NCI-H69 (cell line): ENCODE data around the gene MTHFD2.
"Not testable (repeated sequence)": the region's sequence is repeated elsewhere in the genome, so short reads cannot be mapped to it uniquely, and the experiment has no call there.

Source experiments
- DNase-seq: peaks from one replicate; lab custom pipeline; 2025; lab: John Stamatoyannopoulos, UW

MTHFD2 gene

GRCh38 chr2:74229865-74230264, 31.4 kb downstream of the MTHFD2 start:
- DNase-seq = not testable (repeated sequence)

DNA sequence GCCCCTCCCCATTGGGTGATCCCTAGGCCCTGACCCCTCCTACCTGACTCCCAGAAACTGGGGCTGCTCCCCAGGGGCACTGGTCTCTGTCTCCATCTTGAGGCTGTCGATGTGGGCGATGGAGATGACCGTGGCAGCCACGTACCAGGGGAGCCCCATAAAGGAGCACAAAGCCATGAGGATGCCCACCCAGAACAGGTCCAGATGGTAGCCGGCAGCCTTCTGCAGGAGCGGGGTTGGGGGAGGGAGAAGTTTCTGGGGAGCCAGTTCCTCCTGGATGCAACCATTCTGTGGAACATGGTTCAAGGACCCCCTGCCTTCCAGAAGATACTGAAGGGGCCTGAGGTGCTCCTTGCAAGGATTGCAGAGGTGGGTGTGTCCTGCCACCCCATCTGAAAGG, 34.0 kb downstream of the MTHFD2 start:
- DNase-seq = no peak

DNA sequence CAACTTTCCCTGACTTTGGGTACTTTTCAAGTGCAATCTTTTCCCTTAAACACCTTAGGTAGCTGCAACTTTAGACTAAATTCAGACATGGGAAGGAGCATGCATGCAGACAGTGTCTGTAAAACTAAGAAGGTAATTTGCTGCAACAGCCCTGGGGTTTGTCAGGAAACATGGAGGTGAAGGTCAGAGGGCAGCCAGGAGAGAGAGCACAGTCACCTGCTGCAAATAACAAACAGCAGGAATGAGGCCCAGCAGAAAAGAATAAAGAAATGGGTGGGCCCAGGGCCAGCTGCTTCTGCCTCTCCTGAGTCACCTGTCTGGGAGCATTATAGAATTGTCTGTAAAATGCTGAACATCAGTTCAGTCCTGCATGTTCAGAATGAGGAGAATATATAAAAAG, 35.2 kb downstream of the MTHFD2 start:
- peak; percentile 62 for DNase-seq

GRCh38 chr2:74235041-74235440, 36.6 kb downstream of the MTHFD2 start:
- no peak for DNase-seq

DNA sequence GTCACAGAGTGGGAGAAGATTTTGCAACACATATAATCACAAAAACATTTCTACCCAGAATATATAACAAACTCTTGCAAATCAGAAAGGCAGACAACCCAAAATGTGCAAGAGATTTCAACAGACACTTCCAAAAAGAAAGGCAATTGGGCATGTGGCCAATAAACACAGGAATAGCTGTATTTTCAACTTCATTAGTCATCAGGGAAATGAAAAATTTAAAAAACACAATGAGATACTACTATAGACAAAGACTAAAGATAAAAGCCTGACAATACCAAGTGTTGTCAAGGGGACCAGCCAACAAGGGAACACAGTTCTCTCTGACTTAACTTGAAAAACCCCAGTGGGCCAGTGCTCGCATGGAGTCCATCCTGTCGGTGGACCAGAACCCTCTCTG, 40.5 kb downstream of the MTHFD2 start:
- no peak for DNase-seq

DNA sequence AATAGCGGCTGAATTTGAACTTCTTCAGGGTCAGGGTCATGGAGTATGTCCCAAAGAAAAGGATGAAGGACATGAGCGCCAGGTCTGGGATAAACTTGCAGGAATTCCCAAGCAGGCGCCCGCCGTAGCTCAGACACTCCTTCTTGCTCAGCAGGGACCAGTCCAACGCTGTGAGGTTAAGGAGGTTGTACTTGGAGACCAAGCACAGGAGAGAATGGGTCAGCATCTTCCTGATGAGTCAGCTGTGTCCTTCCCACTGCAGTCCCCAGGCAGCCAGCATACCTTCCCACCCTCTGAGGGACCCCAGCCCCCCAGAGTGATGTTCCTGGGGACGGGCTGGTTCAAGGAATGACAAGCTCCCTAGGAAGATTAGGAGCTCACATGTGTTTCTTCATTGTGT, 40.9 kb downstream of the MTHFD2 start:
- DNase-seq = no peak

- no peak for DNase-seq
These were observed 44.1 kb downstream of the MTHFD2 start for GRCh38 chr2:74242354-74243071.

- DNase-seq = no peak
These were observed 45.9 kb downstream of the MTHFD2 start for GRCh38 chr2:74244286-74244685.

DNA sequence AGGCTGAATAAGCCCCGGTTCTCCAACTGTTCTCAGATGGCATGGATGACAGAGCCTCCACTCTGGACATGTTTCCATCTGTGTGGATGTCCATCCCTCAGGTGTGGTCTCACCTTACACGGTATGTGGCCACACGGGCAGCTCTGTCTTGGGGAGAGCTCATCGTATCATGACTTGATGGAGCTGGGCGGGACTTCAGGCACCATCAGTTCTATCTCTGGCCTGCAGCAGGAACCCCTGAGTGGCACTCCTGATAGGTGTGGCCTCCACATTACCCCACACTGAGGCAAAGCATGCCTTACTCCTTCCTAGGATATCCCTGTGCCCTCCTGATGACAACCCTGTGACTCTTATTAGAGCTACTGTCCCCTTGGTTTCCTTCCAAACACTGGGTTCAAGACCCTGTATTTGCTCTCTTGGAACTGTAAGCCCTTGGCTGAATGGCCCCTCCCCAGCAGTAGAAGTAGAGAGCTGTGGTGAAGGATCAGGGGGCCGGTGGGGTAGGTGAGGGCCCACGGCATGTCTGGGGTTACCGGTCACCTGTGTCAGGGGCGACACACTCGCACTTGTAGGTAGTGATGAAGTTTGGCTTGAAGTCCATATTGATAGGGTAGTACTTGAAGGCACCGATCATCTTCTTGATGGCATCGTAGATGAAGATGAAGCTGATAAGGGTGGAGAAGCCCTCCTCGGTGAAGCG, 48.2 kb downstream of the MTHFD2 start:
- DNase-seq = no peak

GRCh38 chr2:74249406-74250122, 51.1 kb downstream of the MTHFD2 start:
- DNase-seq = peak; percentile 30

- peak; percentile 45 for DNase-seq
These were observed 51.8 kb downstream of the MTHFD2 start for GRCh38 chr2:74250189-74250631.

DNA sequence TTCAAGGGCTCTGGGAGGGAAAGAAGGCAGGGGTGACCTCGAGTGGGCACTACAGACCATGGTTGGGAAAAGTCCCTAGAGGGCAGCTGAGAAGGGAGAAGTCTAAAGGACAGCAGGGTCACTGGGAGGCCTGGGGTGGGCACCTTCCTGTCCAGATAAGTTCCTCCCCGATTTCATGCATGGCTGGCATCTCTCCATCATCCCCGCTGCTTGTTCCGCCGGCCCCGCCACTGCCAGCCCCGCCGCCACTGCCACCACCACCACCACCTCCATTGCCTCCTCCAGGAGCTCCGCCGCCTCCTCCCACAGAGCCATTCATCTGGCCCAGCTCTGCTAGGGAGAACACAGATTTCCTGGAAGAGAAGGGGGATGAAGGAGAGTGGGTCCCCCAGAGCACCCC, 53.6 kb downstream of the MTHFD2 start:
- DNase-seq = no peak

- DNase-seq = no peak
These were observed 54.4 kb downstream of the MTHFD2 start for GRCh38 chr2:74252862-74253261.

- no peak for DNase-seq
These were observed 55.0 kb downstream of the MTHFD2 start for GRCh38 chr2:74253306-74253970.

DNA sequence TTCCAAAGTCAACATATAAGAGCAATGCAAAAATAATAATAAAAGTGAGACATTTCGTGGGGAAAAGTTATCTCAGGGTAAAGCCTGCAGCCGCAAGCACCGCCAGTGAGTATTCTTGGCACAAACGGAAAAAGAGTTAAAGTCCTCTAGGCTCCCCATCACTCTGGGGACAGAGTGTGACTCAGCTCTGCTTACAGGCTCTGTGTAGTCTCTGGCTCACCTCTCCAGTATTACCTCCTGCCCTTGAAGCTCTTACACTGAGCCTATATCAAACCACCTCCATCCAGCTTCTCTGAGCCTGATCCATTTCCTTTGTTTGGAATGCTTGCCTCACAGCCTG, 55.5 kb downstream of the MTHFD2 start:
- no peak for DNase-seq

GRCh38 chr2:74255660-74256213, 57.3 kb downstream of the MTHFD2 start:
- DNase-seq = no peak

- DNase-seq = peak; percentile 9
These were observed 60.8 kb downstream of the MTHFD2 start for GRCh38 chr2:74259191-74259590.

GRCh38 chr2:74259733-74260132, 61.3 kb downstream of the MTHFD2 start:
- DNase-seq = no peak

DNA sequence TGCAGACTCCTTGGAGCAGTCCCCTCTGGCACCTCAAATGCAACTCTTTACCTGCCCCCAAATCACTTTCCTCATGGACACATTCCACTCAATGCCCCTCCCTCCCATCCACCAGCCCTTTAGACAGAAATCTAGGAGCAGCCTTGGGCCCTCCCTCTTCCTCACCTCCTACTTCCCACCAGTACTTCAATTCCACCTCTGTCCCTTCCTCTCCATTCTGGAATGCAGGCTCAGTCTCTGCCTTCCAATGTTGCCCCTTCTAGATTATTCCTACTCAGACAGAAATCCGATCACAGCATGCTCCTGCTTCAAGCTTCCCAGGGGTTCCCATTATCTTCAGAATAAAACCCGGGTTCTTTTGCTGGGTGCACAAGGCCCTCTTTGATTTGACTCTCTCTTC, 62.1 kb downstream of the MTHFD2 start:
- DNase-seq = no peak

GRCh38 chr2:74261204-74261864, 62.9 kb downstream of the MTHFD2 start:
- peak; percentile 55 for DNase-seq

DNA sequence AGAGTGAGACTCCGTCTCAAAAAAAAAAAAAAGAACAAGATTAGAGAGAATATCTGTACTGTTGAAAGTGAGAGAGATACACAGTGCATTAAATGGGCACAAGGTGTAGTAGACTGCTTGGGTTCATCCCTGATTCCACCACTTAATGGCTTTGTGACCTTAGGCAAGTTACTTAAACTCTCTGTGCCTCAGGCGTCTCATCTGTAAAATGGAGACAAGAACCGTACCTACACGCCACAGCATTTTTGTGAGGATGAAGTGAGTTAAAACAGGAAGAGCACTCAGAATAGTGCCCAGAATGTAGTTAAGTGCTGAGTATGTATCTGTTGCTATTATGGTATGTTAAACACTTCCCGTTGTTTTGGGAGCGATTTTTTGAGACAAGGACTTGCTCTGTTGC, 64.3 kb downstream of the MTHFD2 start:
- no peak for DNase-seq

GRCh38 chr2:74264281-74264680, 65.9 kb downstream of the MTHFD2 start:
- peak; percentile 4 for DNase-seq
